Kidney (tissue), 14 donors: ENCODE measurements around the gene C1QL2. TPM values are rescaled to one million over a fixed set of nuclear protein-coding genes. Genes with fewer than 3 reads are reported as not detected.

ENCODE experiments used
- DNase-seq, 5 donors: peaks; one replicate each; pipeline ENCODE4 v3.0.0-alpha.2; 2013 to 2020
- FAIRE-seq: peaks from 2 replicates; lab custom pipeline; 2012; peaks lifted over from hg19 to GRCh38; lab: Jason Lieb, UNC
- H3K27ac ChIP-seq, 2 donors: one replicate each; pipeline ENCODE4 v1.7.0; 2013; ENCODE audit warnings: low read depth in 2 of 2, low read length in 2 of 2, inconsistent platforms in 1 of 2
- H3K27me3 ChIP-seq: one replicate; pipeline ENCODE4 v1.7.1; 2013; ENCODE audit warnings: low read length, inconsistent platforms; ENCODE audit not compliant: control insufficient read depth, insufficient read depth
- H3K36me3 ChIP-seq, 3 donors: one replicate each; pipeline versions ENCODE4 v1.7.0 to v1.7.1; 2013; ENCODE audit warnings: low read length in 3 of 3, control low read depth in 1 of 3, inconsistent platforms in 1 of 3; ENCODE audit not compliant: insufficient read depth in 3 of 3, control insufficient read depth in 2 of 3
- H3K4me1 ChIP-seq, 3 donors: one replicate each; pipeline versions ENCODE4 v1.7.0 to v1.7.1; 2013; ENCODE audit warnings: low read length in 3 of 3, inconsistent platforms in 1 of 3, low read depth in 1 of 3; ENCODE audit not compliant: control insufficient read depth in 2 of 3, insufficient read depth in 2 of 3
- H3K4me3 ChIP-seq, 3 donors: one replicate each; pipeline versions ENCODE4 v1.7.0 to v1.8.1; 2013; ENCODE audit warnings: low read length in 3 of 3, control low read depth in 1 of 3, inconsistent platforms in 1 of 3
- H3K9ac ChIP-seq, 3 donors: one replicate each; pipeline versions ENCODE4 v1.7.0 to v1.7.1; 2013; ENCODE audit warnings: low read length in 3 of 3, control low read depth in 1 of 3, inconsistent platforms in 1 of 3
- H3K9me3 ChIP-seq, 3 donors: one replicate each; pipeline versions ENCODE4 v1.7.0 to v1.7.1; 2013; ENCODE audit warnings: low read length in 3 of 3, control low read depth in 1 of 3, inconsistent platforms in 1 of 3; ENCODE audit not compliant: control insufficient read depth in 2 of 3, insufficient read depth in 1 of 3
- CTCF ChIP-seq: IDR thresholded peaks from 3 replicates; pipeline ENCODE4 v1.5.1; 2012; ENCODE audit warnings: mild to moderate bottlenecking, moderate library complexity, borderline replicate concordance; ENCODE audit not compliant: insufficient read depth; ENCODE audit errors: extremely low read depth
- intact Hi-C: fragments of 100-400 bp; cut with DNase I; formaldehyde crosslinking; loops from one replicate; pipeline ENCODE4 v1.11.1; 2022
- polyA plus RNA-seq: library from polyadenylated mRNA; stranded (reverse); fragments of 350-450 nt; fragmentation: Illumina TruSeq; extraction: RNeasy Lipid Tissue Mini Kit (QIAGEN cat#74804); gene quantifications from one replicate; pipeline ENCODE4 v1.2.3, GENCODE V29; 2014; ENCODE audit warnings: low read depth, low replicate concordance; ENCODE audit not compliant: insufficient read depth
- total RNA-seq: library from RNA; stranded (reverse); fragmentation: NEBNext Ultra II Directional; extraction: Animal tissue kit (Norgen Biotek cat#: 25700); gene quantifications from one replicate; pipeline ENCODE4 v1.2.1, GENCODE V29; 2021
- donor health status: control.
- donor health status: control.
- donor health status: control.
- donor health status: control.
- donor health status: control.
- donor health status: DM: yes; HTN: yes; CAD: no.
- donor health status: Normal renal cell carcinoma (clear cell type).

The C1QL2 gene
- total and polyA plus RNA-seq, 2 donors from 2014 or later, result not detected

- no peak overlapping the region for H3K27ac ChIP-seq
- no peak for FAIRE-seq
Observed at GRCh38 chr2:119144806-119145205, 13.7 kb downstream of the C1QL2 start.

GRCh38 chr2:119142824-119143223 lies 15.7 kb downstream of the C1QL2 start:
- FAIRE-seq (no peak), DNase-seq (no peak)
- no peaks in the 10 kb centered on the region for H3K36me3 ChIP-seq

More at GRCh38 chr2:119144806-119145205, 13.7 kb downstream of the C1QL2 start:
- intact Hi-C loops, result no loop called here
- Histone ChIP-seq H3K4me3 (no peak overlapping the region), H3K9ac (no peak overlapping the region), H3K36me3 (no peaks in the 10 kb centered on the region), H3K9me3 (peaks cover 0 to 2% (median 0%) of the 10 kb centered on the region in 3 donors), H3K27me3 (no peaks in the 10 kb centered on the region), H3K4me1 (no peaks in the 10 kb centered on the region)
- TF ChIP-seq CTCF, result no peak
- DNase-seq, result no peak

GRCh38 chr2:119137502-119137901 lies 21.0 kb downstream of the C1QL2 start:
- intact Hi-C loops, result no loop called here
- Histone ChIP-seq H3K4me1 (no peaks in the 10 kb centered on the region), H3K4me3 (no peak overlapping the region), H3K36me3 (no peaks in the 10 kb centered on the region), H3K27me3 (no peaks in the 10 kb centered on the region), H3K9me3 (no peaks in the 10 kb centered on the region), H3K27ac (no peak overlapping the region), H3K9ac (no peak overlapping the region)
- FAIRE-seq (no peak), DNase-seq (no peak)
- TF ChIP-seq CTCF, result no peak

More at GRCh38 chr2:119142824-119143223, 15.7 kb downstream of the C1QL2 start:
- Histone ChIP-seq H3K9me3 (no peaks in the 10 kb centered on the region), H3K27ac (no peak overlapping the region), H3K4me1 (no peaks in the 10 kb centered on the region), H3K9ac (no peak overlapping the region), H3K27me3 (no peaks in the 10 kb centered on the region), H3K4me3 (no peak overlapping the region)
- TF ChIP-seq CTCF, result no peak
- intact Hi-C loops, result no loop called here

- intact Hi-C loops, result no loop called here
- H3K36me3 ChIP-seq, result no peaks in the 10 kb centered on the region
- H3K9me3 ChIP-seq, result no peaks in the 10 kb centered on the region
- H3K4me1 ChIP-seq, result no peaks in the 10 kb centered on the region
- TF ChIP-seq CTCF, result no peak
- no peaks in the 10 kb centered on the region for H3K27me3 ChIP-seq
- no peak overlapping the region for H3K27ac ChIP-seq
- H3K4me3 ChIP-seq, result no peak overlapping the region
- DNase-seq, result no peak
- no peak overlapping the region for H3K9ac ChIP-seq
- FAIRE-seq, result no peak
Observed at GRCh38 chr2:119136872-119137271, 21.7 kb downstream of the C1QL2 start.
